Stomach smooth muscle (tissue), 2 donors: Measurements from ENCODE around the gene MAP3K8.

Experiments used
- H3K27ac ChIP-seq: one replicate; pipeline ENCODE4 v1.7.0; 2013; ENCODE audit warnings: mild to moderate bottlenecking, low read length, inconsistent platforms
- H3K27me3 ChIP-seq, 2 donors: one replicate each; pipeline ENCODE4 v1.7.0; 2013; ENCODE audit warnings: low read length in 2 of 2; ENCODE audit not compliant: insufficient read depth in 2 of 2, control insufficient read depth in 1 of 2
- H3K36me3 ChIP-seq, 2 donors: one replicate each; pipeline ENCODE4 v1.7.0; 2013; ENCODE audit warnings: low read length in 2 of 2; ENCODE audit not compliant: control insufficient read depth in 2 of 2, insufficient read depth in 2 of 2
- H3K4me1 ChIP-seq: one replicate; pipeline ENCODE4 v1.7.0; 2013; ENCODE audit warnings: low read length; ENCODE audit not compliant: control insufficient read depth, insufficient read depth
- H3K4me3 ChIP-seq, 2 donors: one replicate each; pipeline ENCODE4 v1.7.0; 2013; ENCODE audit warnings: low read length in 2 of 2
- H3K9ac ChIP-seq, 2 donors: one replicate each; pipeline ENCODE4 v1.7.0; 2013; ENCODE audit warnings: low read length in 2 of 2, mild to moderate bottlenecking in 1 of 2
- H3K9me3 ChIP-seq, 2 donors: one replicate each; pipeline ENCODE4 v1.7.0; 2013; ENCODE audit warnings: low read length in 2 of 2; ENCODE audit not compliant: control insufficient read depth in 2 of 2
- donor health status: healthy.
- donor health status: Pancreatic carcinoma.

MAP3K8 gene

GRCh38 chr10:30502266-30503060 lies 68.5 kb downstream of the MAP3K8 start:
- no peaks in the 10 kb centered on the region for H3K4me1 ChIP-seq
- no peak overlapping the region for H3K4me3 ChIP-seq
- H3K9me3 ChIP-seq = no peaks in the 10 kb centered on the region
- H3K36me3 ChIP-seq = no peaks in the 10 kb centered on the region
- no peaks in the 10 kb centered on the region for H3K27me3 ChIP-seq
- H3K9ac ChIP-seq = no peak overlapping the region
- H3K27ac ChIP-seq = no peak overlapping the region

GRCh38 chr10:30503700-30504266 lies 69.8 kb downstream of the MAP3K8 start:
- Histone ChIP-seq H3K4me3 (no peak overlapping the region), H3K27me3 (no peaks in the 10 kb centered on the region), H3K9ac (no peak overlapping the region), H3K27ac (no peak overlapping the region), H3K9me3 (no peaks in the 10 kb centered on the region), H3K4me1 (no peaks in the 10 kb centered on the region), H3K36me3 (no peaks in the 10 kb centered on the region)

GRCh38 chr10:30505543-30506298 lies 71.7 kb downstream of the MAP3K8 start:
- Histone ChIP-seq H3K27me3 (no peaks in the 10 kb centered on the region), H3K27ac (no peak overlapping the region), H3K4me1 (peaks cover 5% of the 10 kb centered on the region), H3K9me3 (no peaks in the 10 kb centered on the region), H3K9ac (no peak overlapping the region), H3K4me3 (no peak overlapping the region), H3K36me3 (no peaks in the 10 kb centered on the region)

- H3K27ac ChIP-seq = no peak overlapping the region
- H3K4me3 ChIP-seq = no peak overlapping the region
- H3K27me3 ChIP-seq = no peaks in the 10 kb centered on the region
- peaks cover 5% of the 10 kb centered on the region for H3K4me1 ChIP-seq
- no peaks in the 10 kb centered on the region for H3K9me3 ChIP-seq
- no peak overlapping the region for H3K9ac ChIP-seq
- H3K36me3 ChIP-seq = no peaks in the 10 kb centered on the region
Measured at GRCh38 chr10:30509508-30509907, 75.5 kb downstream of the MAP3K8 start.

- H3K9ac ChIP-seq = no peak overlapping the region
- no peaks in the 10 kb centered on the region for H3K27me3 ChIP-seq
- H3K4me3 ChIP-seq = no peak overlapping the region
- H3K36me3 ChIP-seq = no peaks in the 10 kb centered on the region
- H3K4me1 ChIP-seq = peaks cover 5% of the 10 kb centered on the region
- no peaks in the 10 kb centered on the region for H3K9me3 ChIP-seq
- H3K27ac ChIP-seq = no peak overlapping the region
Measured at GRCh38 chr10:30510184-30510931, 76.4 kb downstream of the MAP3K8 start.

- no peaks in the 10 kb centered on the region for H3K27me3 ChIP-seq
- H3K9ac ChIP-seq = no peak overlapping the region
- peak overlapping the region in 1 of 2 donors; percentile 1 for H3K4me3 ChIP-seq
- H3K27ac ChIP-seq = no peak overlapping the region
- H3K4me1 ChIP-seq = peaks cover 5% of the 10 kb centered on the region
- H3K9me3 ChIP-seq = no peaks in the 10 kb centered on the region
- no peaks in the 10 kb centered on the region for H3K36me3 ChIP-seq
Measured at GRCh38 chr10:30510932-30511700, 77.1 kb downstream of the MAP3K8 start.
